Mesothelial cell of epicardium (in vitro differentiated cells): Measurements from ENCODE around the gene NAPG. TPM values are rescaled to one million over a fixed set of nuclear protein-coding genes. Genes with fewer than 3 reads are reported as not detected.
"Not testable (repeated sequence)": the region's sequence is repeated elsewhere in the genome, so short reads cannot be mapped to it uniquely, and the experiment has no call there.

Source experiments
- DNase-seq, 2 experiments: peaks; one replicate each; pipeline ENCODE4 v3.0.0; 2021; ENCODE audit warnings: low spot score in 2 of 2; ENCODE audit not compliant: unreplicated experiment in 2 of 2
- H3K27ac Mint-ChIP-seq: 2 replicates; pipeline ENCODE4 v1.8.0; 2021; ENCODE audit warnings: mixed read lengths
- H3K27me3 Mint-ChIP-seq: 2 replicates; pipeline ENCODE4 v1.8.0; 2021; ENCODE audit warnings: low read depth, mixed read lengths
- H3K36me3 Mint-ChIP-seq: 2 replicates; pipeline ENCODE4 v1.8.0; 2021; ENCODE audit warnings: mixed read lengths
- H3K4me1 Mint-ChIP-seq: 2 replicates; pipeline ENCODE4 v1.8.0; 2021; ENCODE audit warnings: mixed read lengths
- H3K4me3 Mint-ChIP-seq: 2 replicates; pipeline ENCODE4 v1.8.0; 2021; ENCODE audit warnings: mild to moderate bottlenecking, moderate library complexity, mixed read lengths
- H3K9me3 Mint-ChIP-seq: 2 replicates; pipeline ENCODE4 v1.8.0; 2021; ENCODE audit warnings: mixed read lengths
- total RNA-seq: library from RNA; stranded (reverse); gene quantifications from 3 replicates; pipeline ENCODE4 v1.2.1, GENCODE V29; 2021
- TF ChIP-seq, protein P1 (sequence below): fragments of 200-600 bp; sonication (generic); IDR thresholded peaks from one replicate; pipeline ENCODE4 v1.5.0; 2021; ENCODE audit warnings: antibody characterized with exemption; ENCODE audit not compliant: unreplicated experiment

Gene NAPG
- total RNA-seq, 1 donor from 2014 or later = 27.2 TPM

DNA sequence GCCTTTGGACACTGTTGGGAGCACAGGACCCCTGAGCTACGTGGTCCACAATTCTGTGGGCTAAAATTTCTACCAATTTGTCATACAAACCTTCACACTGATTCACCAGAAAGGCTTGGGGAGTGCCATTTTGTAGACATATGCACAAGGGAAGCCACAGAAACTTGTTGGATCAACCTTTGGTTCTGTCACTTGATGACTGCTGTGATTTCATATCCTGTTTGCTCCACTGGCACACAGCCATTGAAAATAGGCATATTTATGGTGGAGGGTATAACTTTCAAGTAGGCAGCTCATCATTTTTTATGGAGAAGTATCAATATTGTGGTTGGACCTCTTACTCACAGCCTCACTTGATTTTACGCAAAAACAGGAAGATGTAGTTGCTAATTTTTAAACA, 10.5 kb downstream of the NAPG start:
- Mint-ChIP-seq H3K27ac (no peak overlapping the region), H3K9me3 (no peaks in the 10 kb centered on the region), H3K27me3 (no peaks in the 10 kb centered on the region), H3K4me3 (no peak overlapping the region), H3K4me1 (no peaks in the 10 kb centered on the region), H3K36me3 (peaks cover 28% of the 10 kb centered on the region)
- TF ChIP-seq, protein P1, sequence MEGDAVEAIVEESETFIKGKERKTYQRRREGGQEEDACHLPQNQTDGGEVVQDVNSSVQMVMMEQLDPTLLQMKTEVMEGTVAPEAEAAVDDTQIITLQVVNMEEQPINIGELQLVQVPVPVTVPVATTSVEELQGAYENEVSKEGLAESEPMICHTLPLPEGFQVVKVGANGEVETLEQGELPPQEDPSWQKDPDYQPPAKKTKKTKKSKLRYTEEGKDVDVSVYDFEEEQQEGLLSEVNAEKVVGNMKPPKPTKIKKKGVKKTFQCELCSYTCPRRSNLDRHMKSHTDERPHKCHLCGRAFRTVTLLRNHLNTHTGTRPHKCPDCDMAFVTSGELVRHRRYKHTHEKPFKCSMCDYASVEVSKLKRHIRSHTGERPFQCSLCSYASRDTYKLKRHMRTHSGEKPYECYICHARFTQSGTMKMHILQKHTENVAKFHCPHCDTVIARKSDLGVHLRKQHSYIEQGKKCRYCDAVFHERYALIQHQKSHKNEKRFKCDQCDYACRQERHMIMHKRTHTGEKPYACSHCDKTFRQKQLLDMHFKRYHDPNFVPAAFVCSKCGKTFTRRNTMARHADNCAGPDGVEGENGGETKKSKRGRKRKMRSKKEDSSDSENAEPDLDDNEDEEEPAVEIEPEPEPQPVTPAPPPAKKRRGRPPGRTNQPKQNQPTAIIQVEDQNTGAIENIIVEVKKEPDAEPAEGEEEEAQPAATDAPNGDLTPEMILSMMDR = no peak
- DNase-seq = no peak

DNA sequence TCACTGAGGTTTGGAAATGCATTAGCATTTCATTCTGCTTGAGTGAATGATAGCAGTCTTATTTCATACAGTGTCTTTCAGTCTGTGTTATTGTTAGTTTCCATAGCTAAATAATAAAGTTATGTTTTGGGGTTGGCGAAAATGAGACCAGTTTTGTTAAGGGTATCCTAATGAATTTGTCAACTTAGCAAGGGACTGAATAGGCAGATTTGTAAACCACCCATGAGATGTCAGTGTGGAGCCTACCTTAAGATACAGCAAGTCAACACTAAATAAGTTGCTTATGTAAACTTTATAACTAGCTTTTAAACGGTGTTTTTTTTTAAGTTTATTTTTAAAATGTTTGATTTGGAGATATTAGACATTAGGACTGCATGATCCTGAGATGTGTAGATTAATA, 11.9 kb downstream of the NAPG start:
- no peaks in the 10 kb centered on the region for H3K27me3 Mint-ChIP-seq
- H3K4me3 Mint-ChIP-seq = no peak overlapping the region
- DNase-seq = no peak
- no peak overlapping the region for H3K27ac Mint-ChIP-seq
- TF ChIP-seq, protein P1 = no peak
- H3K36me3 Mint-ChIP-seq = peaks cover 38% of the 10 kb centered on the region
- no peaks in the 10 kb centered on the region for H3K9me3 Mint-ChIP-seq
- no peaks in the 10 kb centered on the region for H3K4me1 Mint-ChIP-seq

DNA sequence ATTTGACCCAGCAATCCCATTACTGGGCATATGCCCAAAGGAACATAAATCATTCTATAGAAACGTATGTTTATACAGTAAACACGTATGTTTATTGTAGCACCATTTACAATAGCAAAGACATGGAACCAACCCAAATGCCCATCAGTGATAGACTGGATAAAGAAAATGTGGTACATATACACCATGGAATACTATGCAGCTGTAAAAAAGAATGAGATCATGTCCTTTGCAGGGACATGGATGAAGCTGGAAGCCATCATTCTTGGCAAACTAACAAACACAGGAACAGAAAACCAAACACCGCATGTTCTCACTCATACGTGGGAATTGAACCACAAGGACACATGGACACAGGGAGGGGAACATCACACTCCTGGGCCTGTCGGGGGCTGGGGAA, 13.3 kb downstream of the NAPG start:
- H3K27ac Mint-ChIP-seq, H3K4me1 Mint-ChIP-seq, H3K27me3 Mint-ChIP-seq, DNase-seq, H3K4me3 Mint-ChIP-seq, H3K9me3 Mint-ChIP-seq: not testable (repeated sequence)
- peaks cover 38% of the 10 kb centered on the region for H3K36me3 Mint-ChIP-seq

DNA sequence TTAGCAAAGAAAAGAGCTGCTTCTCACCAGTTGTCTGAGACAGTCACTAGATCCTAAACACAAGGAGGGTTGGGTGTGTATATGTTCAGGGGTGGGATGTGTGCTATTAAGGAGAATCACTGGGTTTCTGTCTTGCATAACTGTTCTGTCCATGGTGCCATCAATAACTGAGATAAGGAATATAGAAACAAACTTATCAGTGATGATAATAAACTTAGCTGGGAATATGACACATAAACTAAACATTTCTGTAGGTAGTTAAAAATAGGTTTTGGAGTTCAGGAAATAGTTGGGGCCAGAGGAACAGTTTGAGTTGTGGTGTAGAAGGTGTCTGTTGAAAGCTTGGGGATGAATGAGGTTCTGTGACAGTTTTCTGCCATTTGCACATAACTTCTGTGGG, 17.4 kb downstream of the NAPG start:
- no peaks in the 10 kb centered on the region for H3K27me3 Mint-ChIP-seq
- no peaks in the 10 kb centered on the region for H3K9me3 Mint-ChIP-seq
- peak overlapping the region; percentile 14 for H3K27ac Mint-ChIP-seq
- no peak overlapping the region for H3K4me3 Mint-ChIP-seq
- no peak for DNase-seq
- peaks cover 5% of the 10 kb centered on the region for H3K4me1 Mint-ChIP-seq
- H3K36me3 Mint-ChIP-seq = peaks cover 48% of the 10 kb centered on the region
- TF ChIP-seq, protein P1 = no peak

DNA sequence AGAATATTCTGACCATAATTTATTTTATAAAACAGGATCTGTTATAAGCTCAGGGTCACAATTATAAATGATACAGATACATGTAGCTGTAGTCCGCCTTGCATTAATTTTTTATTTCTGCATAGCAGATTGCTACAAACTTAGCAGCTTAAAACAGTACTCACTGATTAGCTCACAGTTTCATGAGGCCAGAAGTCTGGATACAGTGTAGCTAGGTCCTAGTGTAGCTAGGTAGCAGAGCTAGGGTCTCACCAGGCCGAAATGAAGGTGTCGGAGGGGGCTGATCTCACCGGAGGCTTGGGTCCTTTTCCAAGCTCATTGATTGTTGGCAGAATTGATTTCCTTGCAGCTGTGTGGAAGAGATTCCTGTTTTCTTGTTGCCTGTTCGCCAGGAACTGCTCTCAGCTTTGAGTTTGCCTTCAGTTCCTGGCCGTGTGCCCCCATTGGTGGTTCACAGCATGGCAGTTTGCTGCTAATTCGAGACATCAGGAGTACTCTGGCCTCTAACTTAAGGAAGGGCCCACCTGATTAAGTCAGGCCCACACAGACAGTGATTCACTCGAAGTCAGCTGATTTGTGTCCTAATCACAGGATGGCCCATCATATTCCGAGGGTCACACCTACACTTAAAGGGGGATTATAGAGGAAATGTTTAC, 18.4 kb downstream of the NAPG start:
- peaks cover 5% of the 10 kb centered on the region for H3K4me1 Mint-ChIP-seq
- H3K9me3 Mint-ChIP-seq = no peaks in the 10 kb centered on the region
- no peak overlapping the region for H3K27ac Mint-ChIP-seq
- no peaks in the 10 kb centered on the region for H3K27me3 Mint-ChIP-seq
- peaks cover 44% of the 10 kb centered on the region for H3K36me3 Mint-ChIP-seq
- TF ChIP-seq, protein P1 = no peak
- H3K4me3 Mint-ChIP-seq = no peak overlapping the region
- no peak for DNase-seq

DNA sequence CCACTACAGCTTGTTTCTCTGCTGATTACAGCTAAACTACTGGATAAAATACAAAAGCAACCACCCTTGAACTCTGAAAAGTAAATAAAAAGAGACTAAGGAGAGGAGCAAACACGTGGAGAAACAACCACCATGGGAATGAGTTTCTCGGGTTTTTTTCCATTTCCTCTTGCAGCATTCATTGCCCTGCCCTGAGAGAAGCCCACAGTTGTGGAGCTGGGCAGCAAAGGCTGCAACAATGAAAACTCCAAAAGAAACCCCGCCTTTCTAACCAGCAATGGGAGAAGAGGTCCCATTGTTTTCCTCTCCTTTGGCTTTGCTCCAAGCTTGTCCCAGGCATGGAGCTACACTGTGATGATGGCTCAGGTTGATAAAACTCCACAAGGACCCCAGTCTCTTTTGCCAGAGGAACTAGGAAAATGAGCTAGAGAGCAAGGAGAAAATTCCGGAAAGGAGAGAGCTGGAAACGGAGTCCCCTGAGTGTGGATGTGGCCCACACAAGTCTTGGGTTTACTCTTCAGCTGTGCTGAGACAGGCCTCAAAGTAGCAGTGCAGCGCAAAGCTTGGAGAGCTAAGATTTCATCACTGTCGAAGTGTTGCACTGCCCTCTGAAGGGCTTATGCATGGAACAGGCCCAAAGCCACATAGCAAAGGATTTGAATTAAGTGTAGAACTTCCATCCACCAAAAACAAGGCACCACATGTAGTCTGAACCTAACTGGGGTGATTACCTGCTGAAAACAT, 20.9 kb downstream of the NAPG start:
- H3K27me3 Mint-ChIP-seq = no peaks in the 10 kb centered on the region
- H3K4me1 Mint-ChIP-seq = peaks cover 5% of the 10 kb centered on the region
- no peaks in the 10 kb centered on the region for H3K9me3 Mint-ChIP-seq
- H3K4me3 Mint-ChIP-seq = no peak overlapping the region
- H3K27ac Mint-ChIP-seq = no peak overlapping the region
- TF ChIP-seq, protein P1 = no peak
- DNase-seq = no peak
- peaks cover 39% of the 10 kb centered on the region for H3K36me3 Mint-ChIP-seq
